Measurements from ENCODE around the gene DET1.
"Not testable (repeated sequence)": the region's sequence is repeated elsewhere in the genome, so short reads cannot be mapped to it uniquely, and the experiment has no call there.

- not testable (repeated sequence) for TF ChIP-seq CTCF (IDR thresholded peaks at IDR 0.05 in 4 of 5, conservative IDR thresholded peaks at IDR 0.05 in 1 of 5); POLR2A (IDR thresholded peaks at IDR 0.05)
These were observed 6.1 kb downstream of the DET1 start for GRCh38 chr15:88540350-88540749.

Measured in gastrocnemius medialis (tissue), 4 donors.